ENCODE measurements around the gene ELAC2. TPM values are rescaled to one million over a fixed set of nuclear protein-coding genes. Genes with fewer than 3 reads are reported as not detected.

The ELAC2 gene
- total RNA-seq, 1 experiment from 2014 or later, result 38.9 TPM

DNA sequence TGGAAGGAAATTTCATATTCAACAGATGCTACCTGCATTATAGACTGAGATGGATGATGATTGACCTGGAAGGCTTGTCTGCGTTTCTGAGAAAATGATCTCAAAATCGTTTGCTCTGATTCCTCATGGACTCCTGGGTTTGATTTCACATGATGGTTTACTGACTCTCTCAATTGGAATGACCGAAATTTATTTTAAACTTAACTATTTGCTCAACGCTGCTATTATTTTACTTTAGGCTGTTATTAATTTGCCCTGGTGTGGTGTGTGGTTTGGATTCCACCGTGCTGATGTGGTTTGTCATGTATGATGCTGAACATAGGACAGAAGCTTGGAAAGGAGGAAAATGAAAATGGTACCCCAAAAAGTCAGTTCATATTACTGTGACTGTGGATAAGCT lies 37.3 kb upstream of the ELAC2 start:
- ChIA-PET POLR2A (no interaction called here), CTCF (no interaction called here)
- BruUV-seq (replicated peaks), result no TSS peak
- no peak for DNase-seq
- Mint-ChIP-seq H3K27ac (ENCODE audit: unreplicated experiment) (no peak overlapping the region), H3K9me3 (ENCODE audit: unreplicated experiment) (no peaks in the 10 kb centered on the region), H3K4me1 (ENCODE audit: low read depth, unreplicated experiment) (no peaks in the 10 kb centered on the region), H3K4me3 (ENCODE audit: unreplicated experiment) (no peak overlapping the region), H3K27me3 (ENCODE audit: insufficient read depth, unreplicated experiment) (no peaks in the 10 kb centered on the region), H3K36me3 (ENCODE audit: insufficient read depth, unreplicated experiment) (no peaks in the 10 kb centered on the region)
- intact Hi-C loops (cut with micrococcal nuclease; ENCODE audit: unreplicated experiment), result no loop called here
- TF ChIP-seq, protein P1, sequence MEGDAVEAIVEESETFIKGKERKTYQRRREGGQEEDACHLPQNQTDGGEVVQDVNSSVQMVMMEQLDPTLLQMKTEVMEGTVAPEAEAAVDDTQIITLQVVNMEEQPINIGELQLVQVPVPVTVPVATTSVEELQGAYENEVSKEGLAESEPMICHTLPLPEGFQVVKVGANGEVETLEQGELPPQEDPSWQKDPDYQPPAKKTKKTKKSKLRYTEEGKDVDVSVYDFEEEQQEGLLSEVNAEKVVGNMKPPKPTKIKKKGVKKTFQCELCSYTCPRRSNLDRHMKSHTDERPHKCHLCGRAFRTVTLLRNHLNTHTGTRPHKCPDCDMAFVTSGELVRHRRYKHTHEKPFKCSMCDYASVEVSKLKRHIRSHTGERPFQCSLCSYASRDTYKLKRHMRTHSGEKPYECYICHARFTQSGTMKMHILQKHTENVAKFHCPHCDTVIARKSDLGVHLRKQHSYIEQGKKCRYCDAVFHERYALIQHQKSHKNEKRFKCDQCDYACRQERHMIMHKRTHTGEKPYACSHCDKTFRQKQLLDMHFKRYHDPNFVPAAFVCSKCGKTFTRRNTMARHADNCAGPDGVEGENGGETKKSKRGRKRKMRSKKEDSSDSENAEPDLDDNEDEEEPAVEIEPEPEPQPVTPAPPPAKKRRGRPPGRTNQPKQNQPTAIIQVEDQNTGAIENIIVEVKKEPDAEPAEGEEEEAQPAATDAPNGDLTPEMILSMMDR (IDR thresholded peaks at IDR 0.05; ENCODE audit: insufficient read depth in 1 of 2, low read depth in 1 of 2, low read length in 1 of 2, severe bottlenecking in 1 of 2, unreplicated experiment in 1 of 2), result no peak
- H3K4me3 ChIP-seq (ENCODE audit: low read depth, low read length), result no peak overlapping the region
- H3K36me3 ChIP-seq (ENCODE audit: control insufficient read depth, insufficient read depth, low read length), result no peaks in the 10 kb centered on the region
- no peaks in the 10 kb centered on the region for H3K9me3 ChIP-seq
- no peaks in the 10 kb centered on the region for H3K27me3 ChIP-seq (replicated peaks; ENCODE audit: control insufficient read depth, insufficient read depth, low read length)
- no peaks in the 10 kb centered on the region for H3K4me1 ChIP-seq

DNA sequence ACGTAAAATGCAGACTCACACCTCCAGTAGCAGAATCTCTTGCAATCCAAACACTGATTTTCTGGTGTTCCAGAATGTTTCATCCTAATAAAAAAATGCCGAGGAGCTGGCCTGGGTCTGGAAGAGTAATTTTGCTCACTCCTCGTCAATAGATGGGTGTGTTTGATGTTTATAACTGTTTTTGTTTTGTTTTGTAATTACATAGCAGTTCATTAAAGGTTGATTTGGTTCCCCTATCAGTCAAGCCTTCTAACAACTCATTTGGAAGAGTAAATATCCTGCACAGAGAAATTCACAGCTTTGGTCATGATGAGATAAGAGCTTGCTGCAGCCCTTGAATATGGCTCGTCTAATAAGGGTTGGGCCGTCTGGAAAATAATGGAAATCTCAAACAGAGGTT lies 36.8 kb upstream of the ELAC2 start:
- H3K27me3 Mint-ChIP-seq (ENCODE audit: insufficient read depth, unreplicated experiment), result no peaks in the 10 kb centered on the region
- H3K4me3 Mint-ChIP-seq (ENCODE audit: unreplicated experiment), result no peak overlapping the region
- no peak overlapping the region for H3K27ac Mint-ChIP-seq (ENCODE audit: unreplicated experiment)
- Histone ChIP-seq H3K4me3 (ENCODE audit: low read depth, low read length) (no peak overlapping the region), H3K4me1 (no peaks in the 10 kb centered on the region), H3K36me3 (ENCODE audit: control insufficient read depth, insufficient read depth, low read length) (no peaks in the 10 kb centered on the region), H3K27me3 (replicated peaks; ENCODE audit: control insufficient read depth, insufficient read depth, low read length) (no peaks in the 10 kb centered on the region), H3K9me3 (no peaks in the 10 kb centered on the region)
- no peak for DNase-seq
- no peaks in the 10 kb centered on the region for H3K36me3 Mint-ChIP-seq (ENCODE audit: insufficient read depth, unreplicated experiment)
- BruUV-seq (replicated peaks), result no TSS peak
- H3K4me1 Mint-ChIP-seq (ENCODE audit: low read depth, unreplicated experiment), result no peaks in the 10 kb centered on the region
- intact Hi-C loops (cut with micrococcal nuclease; ENCODE audit: unreplicated experiment), result no loop called here
- no peaks in the 10 kb centered on the region for H3K9me3 Mint-ChIP-seq (ENCODE audit: unreplicated experiment)
- TF ChIP-seq, protein P1 (IDR thresholded peaks at IDR 0.05; ENCODE audit: insufficient read depth in 1 of 2, low read depth in 1 of 2, low read length in 1 of 2, severe bottlenecking in 1 of 2, unreplicated experiment in 1 of 2), result no peak
- POLR2A ChIA-PET, result no interaction called here
- CTCF ChIA-PET, result no interaction called here

DNA sequence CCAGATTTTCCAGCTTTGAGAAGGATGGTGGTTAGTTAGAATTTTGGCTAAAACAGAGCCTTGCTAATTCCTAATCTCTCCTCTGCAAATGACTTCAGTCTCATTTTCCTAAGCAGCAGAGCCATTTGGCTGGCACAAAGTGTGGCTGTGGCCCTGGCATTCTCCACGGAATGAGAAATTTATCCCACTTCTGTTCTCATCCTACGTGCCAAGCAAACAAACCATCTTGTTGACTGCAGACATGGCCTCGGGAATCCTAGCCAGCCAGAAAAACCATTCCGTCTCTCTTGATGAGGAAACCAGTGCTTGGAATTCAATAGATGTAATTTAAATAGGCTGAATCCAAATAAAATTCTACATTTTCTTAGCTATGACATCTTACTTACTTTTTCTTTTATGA lies 34.1 kb upstream of the ELAC2 start:
- Mint-ChIP-seq H3K27ac (ENCODE audit: unreplicated experiment) (no peak overlapping the region), H3K4me1 (ENCODE audit: low read depth, unreplicated experiment) (no peaks in the 10 kb centered on the region), H3K27me3 (ENCODE audit: insufficient read depth, unreplicated experiment) (no peaks in the 10 kb centered on the region), H3K36me3 (ENCODE audit: insufficient read depth, unreplicated experiment) (peaks cover 3% of the 10 kb centered on the region), H3K9me3 (ENCODE audit: unreplicated experiment) (no peaks in the 10 kb centered on the region), H3K4me3 (ENCODE audit: unreplicated experiment) (no peak overlapping the region)
- ChIA-PET POLR2A (no interaction called here), CTCF (no interaction called here)
- no peak for DNase-seq
- Histone ChIP-seq H3K36me3 (ENCODE audit: control insufficient read depth, insufficient read depth, low read length) (no peaks in the 10 kb centered on the region), H3K4me3 (ENCODE audit: low read depth, low read length) (no peak overlapping the region), H3K9me3 (no peaks in the 10 kb centered on the region), H3K4me1 (no peaks in the 10 kb centered on the region), H3K27me3 (replicated peaks; ENCODE audit: control insufficient read depth, insufficient read depth, low read length) (no peaks in the 10 kb centered on the region)
- TF ChIP-seq, protein P1 (IDR thresholded peaks at IDR 0.05; ENCODE audit: insufficient read depth in 1 of 2, low read depth in 1 of 2, low read length in 1 of 2, severe bottlenecking in 1 of 2, unreplicated experiment in 1 of 2), result no peak
- BruUV-seq (replicated peaks), result no TSS peak
- intact Hi-C loops (cut with micrococcal nuclease; ENCODE audit: unreplicated experiment), result no loop called here

Data from Caco-2 (cell line).